ENCODE measurements around the gene AMMECR1L.
"Not testable (repeated sequence)": the region's sequence is repeated elsewhere in the genome, so short reads cannot be mapped to it uniquely, and the experiment has no call there.

The AMMECR1L gene

GRCh38 chr2:127841466-127842178, 44.1 kb downstream of the AMMECR1L start:
- DNase-seq (ENCODE audit: low read depth), result no peak

- DNase-seq (ENCODE audit: low read depth), result no peak
These were observed 44.9 kb downstream of the AMMECR1L start for GRCh38 chr2:127840893-127841292.

DNA sequence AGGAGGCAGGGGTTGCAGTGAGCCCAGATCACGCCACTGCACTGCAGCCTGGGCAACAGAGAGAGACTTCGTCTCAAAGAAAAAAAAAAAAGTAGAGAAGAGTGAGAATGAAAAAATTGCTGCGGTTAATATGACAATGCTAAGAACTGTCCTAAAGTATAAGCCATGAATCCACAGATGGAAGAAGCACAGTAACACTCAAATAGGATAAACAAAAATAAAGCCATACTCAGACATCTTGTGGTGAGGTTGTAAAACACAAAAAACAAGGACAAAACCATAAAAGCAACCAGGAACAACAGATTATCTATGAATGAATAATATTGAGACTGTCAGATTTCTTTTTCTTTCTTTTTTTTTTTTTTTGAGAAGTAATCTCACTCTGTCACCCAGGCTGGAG, 50.8 kb downstream of the AMMECR1L start:
- DNase-seq (ENCODE audit: low read depth), result no peak

DNA sequence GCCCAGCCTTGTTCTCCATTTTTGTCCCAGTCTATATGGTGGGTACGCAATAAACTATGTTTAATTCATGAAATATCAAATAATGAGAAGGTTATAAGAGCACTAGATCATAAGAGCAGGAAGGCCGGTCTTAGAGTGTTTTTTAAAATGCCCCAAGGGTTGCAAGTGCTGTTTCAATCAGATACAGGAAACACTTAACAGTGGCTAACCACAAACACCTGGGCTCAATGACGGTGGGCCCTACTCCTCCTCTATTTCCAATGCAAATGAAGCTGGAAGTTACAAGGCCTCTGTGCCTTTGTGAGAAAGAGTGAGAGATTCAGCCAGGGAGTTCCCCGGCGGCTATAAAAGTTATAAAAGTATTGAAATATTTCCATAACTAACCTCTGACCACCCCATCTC, 55.9 kb downstream of the AMMECR1L start:
- DNase-seq (ENCODE audit: low read depth), result no peak

GRCh38 chr2:127826708-127827107, 59.0 kb downstream of the AMMECR1L start:
- DNase-seq (ENCODE audit: low read depth), result not testable (repeated sequence)

GRCh38 chr2:127826047-127826446, 59.7 kb downstream of the AMMECR1L start:
- DNase-seq (ENCODE audit: low read depth), result no peak

DNA sequence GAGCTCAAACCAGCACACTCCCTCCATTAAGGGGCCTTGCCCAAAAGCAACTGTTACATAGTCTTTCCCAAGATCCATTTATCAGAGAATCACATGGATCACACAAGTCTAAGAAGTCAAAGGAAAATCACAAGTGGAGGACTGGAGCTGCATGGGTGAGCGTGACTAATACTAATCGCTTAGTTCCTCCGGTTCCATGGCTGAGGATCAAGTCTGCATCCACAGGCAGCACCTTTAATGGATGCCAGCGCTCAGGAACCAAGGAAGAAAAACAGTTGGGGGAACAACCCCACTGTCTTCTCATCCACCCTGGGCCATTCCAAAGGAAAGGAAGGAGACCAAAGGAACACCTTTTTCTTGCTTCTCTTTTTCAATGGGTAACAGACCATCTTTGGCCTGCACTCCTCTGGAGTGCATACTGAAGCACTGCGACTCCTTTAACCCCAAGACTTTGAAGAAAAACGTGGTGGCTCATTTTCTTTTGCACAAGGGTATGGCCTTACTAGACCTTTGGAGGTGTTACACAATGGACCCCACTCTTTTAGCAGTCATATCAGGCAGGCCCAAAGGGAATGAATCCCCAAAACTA, 65.6 kb downstream of the AMMECR1L start:
- DNase-seq (ENCODE audit: low read depth), result no peak

GRCh38 chr2:127818794-127819425, 66.8 kb downstream of the AMMECR1L start:
- DNase-seq (ENCODE audit: low read depth), result no peak

GRCh38 chr2:127818241-127818640, 67.5 kb downstream of the AMMECR1L start:
- DNase-seq (ENCODE audit: low read depth), result no peak

GRCh38 chr2:127814677-127815076, 71.1 kb downstream of the AMMECR1L start:
- DNase-seq (ENCODE audit: low read depth), result no peak

DNA sequence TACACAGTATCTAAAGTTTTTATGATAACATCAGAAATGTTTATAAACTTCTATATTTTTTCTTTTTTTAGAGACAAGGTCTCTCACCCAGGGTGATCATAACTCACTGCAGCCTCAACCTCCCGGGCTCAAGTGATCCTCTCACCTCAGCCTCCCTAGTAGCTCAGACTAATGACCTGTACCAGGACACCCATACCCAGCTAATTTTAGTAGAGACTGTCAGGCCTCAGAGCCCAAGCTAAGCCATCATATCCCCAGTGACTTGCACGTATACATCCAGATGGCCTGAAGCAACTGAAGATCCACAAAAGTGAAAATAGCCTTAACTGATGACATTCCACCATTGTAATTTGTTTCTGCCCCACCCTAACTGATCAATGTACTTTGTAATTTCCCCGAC, 73.3 kb downstream of the AMMECR1L start:
- DNase-seq (ENCODE audit: low read depth), result not testable (repeated sequence)

Data from HS-5 (cell line).